HCT116 (cell line): ENCODE measurements around the gene UBXN11.

Experiments
- CTCF ChIP-seq, 3 experiments: fragments of 200-600 bp in 1 of 3; sonication (generic) in 1 of 3; IDR thresholded peaks in 2 of 3; conservative IDR thresholded peaks in 1 of 3; 2 replicates each; pipeline ENCODE4 v1.5.1; 2012 to 2017; ENCODE audit warnings: low read depth in 2 of 3, low read length in 2 of 3, antibody characterized with exemption in 1 of 3, borderline replicate concordance in 1 of 3, control low read depth in 1 of 3, mild to moderate bottlenecking in 1 of 3, mixed read lengths in 1 of 3, mixed run types in 1 of 3, moderate library complexity in 1 of 3; ENCODE audit not compliant: insufficient read depth in 1 of 3
- EZH2 ChIP-seq: fragments of 200-600 bp; sonication (generic); IDR thresholded peaks from 2 replicates; pipeline ENCODE4 v1.6.1; 2017; ENCODE audit warnings: antibody characterized with exemption, mixed run types
- MAX ChIP-seq: IDR thresholded peaks from 2 replicates; pipeline ENCODE4 v1.6.1; 2012
- POLR2A ChIP-seq: IDR thresholded peaks from 2 replicates; pipeline ENCODE4 v1.7.0; 2011; ENCODE audit warnings: borderline replicate concordance; ENCODE audit not compliant: insufficient read depth, insufficient read length; ENCODE audit errors: extremely low read depth
- RAD21 ChIP-seq: IDR thresholded peaks from 2 replicates; pipeline ENCODE4 v1.6.1; 2012; ENCODE audit warnings: low read depth, mild to moderate bottlenecking
- SIN3A ChIP-seq: IDR thresholded peaks from 2 replicates; pipeline ENCODE4 v1.6.1; 2012; ENCODE audit warnings: low read depth

GRCh38 chr1:26330276-26330675 is 23.8 kb upstream of the UBXN11 start:
- TF ChIP-seq CTCF (IDR thresholded peaks at IDR 0.05 in 2 of 3, conservative IDR thresholded peaks at IDR 0.05 in 1 of 3; ENCODE audit: borderline replicate concordance in 1 of 3, insufficient read depth in 1 of 3, low read depth in 2 of 3, low read length in 2 of 3) (no peak), SIN3A (no peak), MAX (no peak), POLR2A (no peak), EZH2 (no peak), RAD21 (no peak)
